Measurements from ENCODE around the gene PALLD.

The PALLD gene

GRCh38 chr4:168877511-168878491 is 380.9 kb downstream of the PALLD start:
- no peak for DNase-seq (ENCODE audit: low spot score)

- no peak for DNase-seq (ENCODE audit: low spot score)
Observed at GRCh38 chr4:168878623-168879022, 381.8 kb downstream of the PALLD start.

- DNase-seq (ENCODE audit: low spot score): no peak
Observed at GRCh38 chr4:168879188-168879587, 382.3 kb downstream of the PALLD start.

- DNase-seq (ENCODE audit: low spot score): no peak
Observed at GRCh38 chr4:168880072-168880675, 383.3 kb downstream of the PALLD start.

GRCh38 chr4:168880811-168881595 is 384.2 kb downstream of the PALLD start:
- no peak for DNase-seq (ENCODE audit: low spot score)

- DNase-seq (ENCODE audit: low spot score): no peak
Observed at GRCh38 chr4:168881781-168882420, 385.0 kb downstream of the PALLD start.

GRCh38 chr4:168882650-168883233 is 385.9 kb downstream of the PALLD start:
- no peak for DNase-seq (ENCODE audit: low spot score)

GRCh38 chr4:168883513-168883912 is 386.7 kb downstream of the PALLD start:
- no peak for DNase-seq (ENCODE audit: low spot score)

- no peak for DNase-seq (ENCODE audit: low spot score)
Observed at GRCh38 chr4:168884251-168885124, 387.6 kb downstream of the PALLD start.

GRCh38 chr4:168885400-168885799 is 388.5 kb downstream of the PALLD start:
- no peak for DNase-seq (ENCODE audit: low spot score)

- no peak for DNase-seq (ENCODE audit: low spot score)
Observed at GRCh38 chr4:168886351-168886750, 389.5 kb downstream of the PALLD start.

- no peak for DNase-seq (ENCODE audit: low spot score)
Observed at GRCh38 chr4:168887809-168888208, 391.0 kb downstream of the PALLD start.

GRCh38 chr4:168888715-168889215 is 391.9 kb downstream of the PALLD start:
- DNase-seq (ENCODE audit: low spot score): no peak

- no peak for DNase-seq (ENCODE audit: low spot score)
Observed at GRCh38 chr4:168891086-168891485, 394.2 kb downstream of the PALLD start.

GRCh38 chr4:168891688-168892087 is 394.8 kb downstream of the PALLD start:
- no peak for DNase-seq (ENCODE audit: low spot score)

GRCh38 chr4:168892475-168892874 is 395.6 kb downstream of the PALLD start:
- DNase-seq (ENCODE audit: low spot score): no peak

GRCh38 chr4:168893205-168893604 is 396.4 kb downstream of the PALLD start:
- no peak for DNase-seq (ENCODE audit: low spot score)

- no peak for DNase-seq (ENCODE audit: low spot score)
Observed at GRCh38 chr4:168893807-168894206, 397.0 kb downstream of the PALLD start.

- no peak for DNase-seq (ENCODE audit: low spot score)
Observed at GRCh38 chr4:168900080-168900479, 403.2 kb downstream of the PALLD start.

- DNase-seq (ENCODE audit: low spot score): no peak
Observed at GRCh38 chr4:168907119-168907698, 410.4 kb downstream of the PALLD start.
